Bronchial epithelial cell (primary cell): ENCODE data around the gene EFNA2. TPM values are rescaled to one million over a fixed set of nuclear protein-coding genes. Genes with fewer than 3 reads are reported as not detected.

Source experiments
- DNase-seq: peaks from one replicate; pipeline ENCODE4 v3.0.0-alpha.2; 2010; ENCODE audit warnings: low read depth
- FAIRE-seq: peaks from 2 replicates; lab custom pipeline; 2011; peaks lifted over from hg19 to GRCh38; lab: Jason Lieb, UNC
- H3K27me3 ChIP-seq: 2 replicates; pipeline ENCODE4 v1.5.1; 2011; ENCODE audit warnings: low read length; ENCODE audit not compliant: control insufficient read depth, insufficient read depth
- H3K36me3 ChIP-seq: 2 replicates; pipeline ENCODE4 v1.5.1; 2011; ENCODE audit warnings: low read length; ENCODE audit not compliant: control insufficient read depth, insufficient read depth
- H3K4me3 ChIP-seq: 2 replicates; pipeline ENCODE4 v1.5.1; 2011; ENCODE audit warnings: mild to moderate bottlenecking, low read depth, low read length, control low read depth
- CTCF ChIP-seq: IDR thresholded peaks from 2 replicates; pipeline ENCODE4 v1.5.1; 2011; ENCODE audit warnings: mild to moderate bottlenecking, moderate library complexity, low read length, control low read depth, inconsistent platforms; ENCODE audit not compliant: insufficient read depth, severe bottlenecking
- total RNA-seq: library from RNA; depleted of rRNA; stranded (reverse); fragments of >200 nt; gene quantifications from 2 replicates; pipeline ENCODE4 v1.2.1, GENCODE V29; 2014

EFNA2 gene
- total RNA-seq, 1 donor from 2014 or later = not detected

- no peak for TF ChIP-seq CTCF
- Histone ChIP-seq H3K4me3 (no peak overlapping the region), H3K27me3 (peaks cover 5% of the 10 kb centered on the region), H3K36me3 (no peaks in the 10 kb centered on the region)
- FAIRE-seq = no peak
- no peak for DNase-seq
Observed at GRCh38 chr19:1293782-1294604, 8.3 kb downstream of the EFNA2 start.

- H3K4me3 ChIP-seq = no peak overlapping the region
- no peak for TF ChIP-seq CTCF
- H3K36me3 ChIP-seq = no peaks in the 10 kb centered on the region
- peaks cover 3% of the 10 kb centered on the region for H3K27me3 ChIP-seq
- DNase-seq (no peak), FAIRE-seq (no peak)
Observed at GRCh38 chr19:1294688-1295087, 9.0 kb downstream of the EFNA2 start.

DNA sequence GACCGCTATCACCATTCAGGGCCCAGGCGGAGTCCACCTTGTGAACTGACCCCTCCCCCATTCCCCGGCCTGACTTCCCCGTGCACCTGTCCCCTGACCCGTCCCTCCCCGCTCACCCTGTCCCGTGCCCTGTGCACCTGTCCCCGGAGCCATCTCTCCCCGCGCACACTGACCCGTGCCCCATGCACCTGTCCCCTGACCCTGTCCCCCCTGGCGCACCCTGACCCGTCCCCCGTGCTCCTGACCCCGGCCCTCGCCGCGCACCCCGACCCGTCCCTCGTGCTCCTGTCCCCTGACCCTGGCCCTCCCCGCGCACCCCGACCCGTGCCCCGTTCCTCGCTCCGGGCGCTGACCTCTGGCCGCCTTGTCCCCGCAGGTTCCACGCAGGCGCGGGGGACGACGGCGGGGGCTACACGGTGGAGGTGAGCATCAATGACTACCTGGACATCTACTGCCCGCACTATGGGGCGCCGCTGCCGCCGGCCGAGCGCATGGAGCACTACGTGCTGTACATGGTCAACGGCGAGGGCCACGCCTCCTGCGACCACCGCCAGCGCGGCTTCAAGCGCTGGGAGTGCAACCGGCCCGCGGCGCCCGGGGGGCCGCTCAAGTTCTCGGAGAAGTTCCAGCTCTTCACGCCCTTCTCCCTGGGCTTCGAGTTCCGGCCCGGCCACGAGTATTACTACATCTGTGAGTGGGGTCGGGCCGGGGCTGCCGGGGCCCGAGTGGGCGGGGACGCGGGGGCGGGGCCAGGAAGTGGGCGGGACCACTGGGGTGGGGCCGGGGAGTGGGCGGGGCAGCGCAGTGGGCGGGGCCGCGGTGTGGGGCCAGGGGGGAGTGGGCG lies 9.7 kb downstream of the EFNA2 start:
- DNase-seq (no peak), FAIRE-seq (no peak)
- Histone ChIP-seq H3K36me3 (no peaks in the 10 kb centered on the region), H3K4me3 (no peak overlapping the region), H3K27me3 (peaks cover 3% of the 10 kb centered on the region)
- no peak for TF ChIP-seq CTCF

GRCh38 chr19:1296078-1296477 lies 10.4 kb downstream of the EFNA2 start:
- Histone ChIP-seq H3K4me3 (no peak overlapping the region), H3K27me3 (peaks cover 3% of the 10 kb centered on the region), H3K36me3 (no peaks in the 10 kb centered on the region)
- no peak for DNase-seq
- no peak for TF ChIP-seq CTCF
- FAIRE-seq = no peak

- Histone ChIP-seq H3K36me3 (no peaks in the 10 kb centered on the region), H3K27me3 (peaks cover 3% of the 10 kb centered on the region), H3K4me3 (no peak overlapping the region)
- FAIRE-seq (no peak), DNase-seq (no peak)
- no peak for TF ChIP-seq CTCF
Observed at GRCh38 chr19:1296575-1297271, 11.1 kb downstream of the EFNA2 start.
